ENCODE data around the gene KXD1.

- peak in 1 of 2 donors; percentile 2 for TF ChIP-seq POLR2A (IDR thresholded peaks at IDR 0.05)
- TF ChIP-seq, protein P1, sequence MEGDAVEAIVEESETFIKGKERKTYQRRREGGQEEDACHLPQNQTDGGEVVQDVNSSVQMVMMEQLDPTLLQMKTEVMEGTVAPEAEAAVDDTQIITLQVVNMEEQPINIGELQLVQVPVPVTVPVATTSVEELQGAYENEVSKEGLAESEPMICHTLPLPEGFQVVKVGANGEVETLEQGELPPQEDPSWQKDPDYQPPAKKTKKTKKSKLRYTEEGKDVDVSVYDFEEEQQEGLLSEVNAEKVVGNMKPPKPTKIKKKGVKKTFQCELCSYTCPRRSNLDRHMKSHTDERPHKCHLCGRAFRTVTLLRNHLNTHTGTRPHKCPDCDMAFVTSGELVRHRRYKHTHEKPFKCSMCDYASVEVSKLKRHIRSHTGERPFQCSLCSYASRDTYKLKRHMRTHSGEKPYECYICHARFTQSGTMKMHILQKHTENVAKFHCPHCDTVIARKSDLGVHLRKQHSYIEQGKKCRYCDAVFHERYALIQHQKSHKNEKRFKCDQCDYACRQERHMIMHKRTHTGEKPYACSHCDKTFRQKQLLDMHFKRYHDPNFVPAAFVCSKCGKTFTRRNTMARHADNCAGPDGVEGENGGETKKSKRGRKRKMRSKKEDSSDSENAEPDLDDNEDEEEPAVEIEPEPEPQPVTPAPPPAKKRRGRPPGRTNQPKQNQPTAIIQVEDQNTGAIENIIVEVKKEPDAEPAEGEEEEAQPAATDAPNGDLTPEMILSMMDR (IDR thresholded peaks at IDR 0.05): no peak
Measured at GRCh38 chr19:18543814-18544475, 13.7 kb upstream of the KXD1 start.

All from thyroid gland (tissue), 4 donors.